HCT116 (cell line): ENCODE measurements around the gene ATP1A1. TPM values are rescaled to one million over a fixed set of nuclear protein-coding genes. Genes with fewer than 3 reads are reported as not detected.
A peak's percentile ranks its signal among the peaks of the same experiment; 100 is the strongest.

ENCODE experiments used
- ATAC-seq: fragments of 200-7000 bp; cut with Tn5 transposase; 2 replicates; pipeline ENCODE4 v1.9.1; 2020; ENCODE audit warnings: mild to moderate bottlenecking, moderate library complexity
- BruUV-seq: library from RNA; stranded (reverse); fragments of 400-500 nt; replicated peaks from 2 replicates; lab custom pipeline; 2021; lab: Mats Ljungman, UMichigan
- CTCF ChIA-PET: fragments of 300-600 bp; sonication (Branson Sonifier 250); formaldehyde crosslinking; loops from one replicate; lab custom pipeline; 2021; ENCODE audit warnings: antibody characterized with exemption; lab: Charles Lee
- POLR2A ChIA-PET: fragments of 300-600, 350-600 bp; sonication (Branson Sonifier 250); formaldehyde crosslinking; loops from one replicate; lab custom pipeline; 2021; ENCODE audit warnings: antibody characterized with exemption; lab: Charles Lee
- RAD21 ChIA-PET, 2 experiments: fragments of 300-600 bp; sonication (Branson Sonifier 250); formaldehyde crosslinking; loops; one replicate each; lab custom pipeline; 2023; ENCODE audit warnings: low total read pairs in 2 of 2; ENCODE audit not compliant: uncharacterized antibody in 2 of 2, unreplicated experiment in 2 of 2, low non-redundant PET in 1 of 2; lab: Charles Lee
- DNase-seq: peaks from one replicate; pipeline ENCODE4 v3.0.0-alpha.2; 2010; ENCODE audit warnings: low read depth, low spot score
- H2AFZ ChIP-seq: fragments of 200-600 bp; shearing (Covaris generic), sonication (generic); 2 replicates; pipeline ENCODE4 v1.6.1; 2017; ENCODE audit warnings: low read depth, mixed run types, mixed read lengths, antibody characterized with exemption, low read length; ENCODE audit not compliant: poor library complexity, severe bottlenecking
- H3K27ac ChIP-seq: 2 replicates; pipeline ENCODE4 v1.5.1; 2012; ENCODE audit warnings: low read depth, low read length
- H3K27me3 ChIP-seq: fragments of 200-600 bp; sonication (generic); 2 replicates; pipeline ENCODE4 v1.6.1; 2016; ENCODE audit warnings: mixed run types, low read length, mixed read lengths; ENCODE audit not compliant: insufficient read depth
- H3K36me3 ChIP-seq, 2 experiments: fragments of 200-500 bp in 1 of 2; fragments of 200-600 bp in 1 of 2; sonication (Bioruptor generic) in 1 of 2; sonication (generic) in 1 of 2; 2 replicates each; pipeline versions ENCODE4 v1.5.1 to v1.6.1; 2014 to 2016; ENCODE audit warnings: low read length in 2 of 2, inconsistent platforms in 1 of 2, mixed read lengths in 1 of 2, mixed run types in 1 of 2; ENCODE audit not compliant: insufficient read depth in 2 of 2, control insufficient read depth in 1 of 2
- H3K4me1 ChIP-seq, 2 experiments: fragments of 200-600 bp in 1 of 2; sonication (generic) in 1 of 2; 2 replicates each; pipeline versions ENCODE4 v1.5.1 to v1.6.1; 2012 to 2017; ENCODE audit warnings: low read length in 2 of 2, inconsistent platforms in 1 of 2, mild to moderate bottlenecking in 1 of 2, mixed read lengths in 1 of 2, mixed run types in 1 of 2, moderate library complexity in 1 of 2; ENCODE audit not compliant: insufficient read depth in 2 of 2, control insufficient read depth in 1 of 2
- H3K4me2 ChIP-seq: fragments of 200-600 bp; sonication (generic); 2 replicates; pipeline ENCODE4 v1.6.1; 2017; ENCODE audit warnings: mixed run types, low read length, mixed read lengths
- H3K4me3 ChIP-seq, 2 experiments: fragments of 200-600 bp in 1 of 2; sonication (generic) in 1 of 2; replicated peaks in 1 of 2; 2 replicates each; pipeline ENCODE4 v1.5.1; 2011 to 2016; ENCODE audit warnings: low read length in 2 of 2, control low read depth in 1 of 2, low read depth in 1 of 2, mild to moderate bottlenecking in 1 of 2, mixed read lengths in 1 of 2, mixed run types in 1 of 2
- H3K79me2 ChIP-seq: fragments of 200-600 bp; sonication (generic); 2 replicates; pipeline ENCODE4 v1.6.1; 2017; ENCODE audit warnings: mild to moderate bottlenecking, mixed run types, low read length, moderate library complexity, mixed read lengths; ENCODE audit not compliant: insufficient read depth
- H3K9ac ChIP-seq: fragments of 200-600 bp; sonication (generic); 2 replicates; pipeline ENCODE4 v1.6.1; 2016; ENCODE audit warnings: low read length, mixed read lengths
- H3K9me2 ChIP-seq: fragments of 200-600 bp; sonication (generic), shearing (Covaris generic); 2 replicates; pipeline ENCODE4 v1.6.1; 2017; ENCODE audit warnings: mixed run types, mild to moderate bottlenecking, moderate library complexity; ENCODE audit not compliant: insufficient read depth
- H3K9me3 ChIP-seq, 2 experiments: fragments of 200-500 bp in 1 of 2; fragments of 200-600 bp in 1 of 2; sonication (Bioruptor generic) in 1 of 2; sonication (generic) in 1 of 2; 2 replicates each; pipeline ENCODE4 v1.6.1; 2014 to 2017; ENCODE audit warnings: low read length in 2 of 2, mixed read lengths in 2 of 2, inconsistent platforms in 1 of 2, low read depth in 1 of 2, mild to moderate bottlenecking in 1 of 2, mixed run types in 1 of 2, moderate library complexity in 1 of 2; ENCODE audit not compliant: control insufficient read depth in 1 of 2, insufficient read depth in 1 of 2
- H4K20me1 ChIP-seq: fragments of 200-600 bp; sonication (generic), shearing (Covaris generic); 2 replicates; pipeline ENCODE4 v1.6.1; 2017; ENCODE audit warnings: mixed run types, mild to moderate bottlenecking, moderate library complexity; ENCODE audit not compliant: insufficient read depth
- CEBPB ChIP-seq: IDR thresholded peaks from 2 replicates; pipeline ENCODE4 v1.6.1; 2012; ENCODE audit warnings: low read depth
- EGR1 ChIP-seq: IDR thresholded peaks from 2 replicates; pipeline ENCODE4 v1.6.1; 2012; ENCODE audit warnings: low read depth
- ELF1 ChIP-seq: IDR thresholded peaks from 2 replicates; pipeline ENCODE4 v1.6.1; 2012; ENCODE audit warnings: low read depth, borderline replicate concordance
- FOSL1 ChIP-seq: IDR thresholded peaks from 2 replicates; pipeline ENCODE4 v1.6.1; 2012; ENCODE audit warnings: low read depth
- JUND ChIP-seq: IDR thresholded peaks from 2 replicates; pipeline ENCODE4 v1.6.1; 2012
- POLR2AphosphoS5 ChIP-seq: IDR thresholded peaks from 2 replicates; pipeline ENCODE4 v1.6.1; 2011; ENCODE audit warnings: mild to moderate bottlenecking, low read depth, low read length, moderate library complexity
- SP1 ChIP-seq: IDR thresholded peaks from 2 replicates; pipeline ENCODE4 v1.6.1; 2012; ENCODE audit warnings: low read depth
- TCF7L2 ChIP-seq: IDR thresholded peaks from 2 replicates; pipeline ENCODE4 v1.7.0; 2011; ENCODE audit warnings: borderline replicate concordance, inconsistent platforms; ENCODE audit not compliant: insufficient read depth, insufficient read length; ENCODE audit errors: extremely low read depth
- YY1 ChIP-seq: IDR thresholded peaks from 2 replicates; pipeline ENCODE4 v1.6.1; 2011; ENCODE audit warnings: low read length, low read depth, moderate library complexity, mild to moderate bottlenecking; ENCODE audit not compliant: insufficient replicate concordance; ENCODE audit errors: extremely low read depth
- ZFX ChIP-seq: fragments of 450-650 bp; IDR thresholded peaks from 2 replicates; pipeline ENCODE4 v1.6.1; 2017
- ZNF274 ChIP-seq: fragments of 200-500 bp; sonication (Bioruptor generic); IDR thresholded peaks from 2 replicates; pipeline ENCODE4 v1.6.1; 2014; ENCODE audit warnings: mild to moderate bottlenecking, low read depth, low read length, inconsistent platforms
- intact Hi-C: fragments of 100-400 bp; cut with micrococcal nuclease; formaldehyde crosslinking; loops from 2 replicates; pipeline ENCODE4 v1.10.0; 2022
- total RNA-seq: library from RNA; stranded (reverse); gene quantifications from one replicate; pipeline ENCODE4 v1.2.1, GENCODE V29; 2021; ENCODE audit not compliant: unreplicated experiment
- TF ChIP-seq, protein P1 (sequence below), 3 experiments: fragments of 200-600 bp in 1 of 3; sonication (generic) in 1 of 3; IDR thresholded peaks in 2 of 3; conservative IDR thresholded peaks in 1 of 3; 2 replicates each; pipeline ENCODE4 v1.5.1; 2012 to 2017; ENCODE audit warnings: low read depth in 2 of 3, low read length in 2 of 3, antibody characterized with exemption in 1 of 3, borderline replicate concordance in 1 of 3, control low read depth in 1 of 3, mild to moderate bottlenecking in 1 of 3, mixed read lengths in 1 of 3, mixed run types in 1 of 3, moderate library complexity in 1 of 3; ENCODE audit not compliant: insufficient read depth in 1 of 3

ATP1A1 gene
- total RNA-seq, 1 experiment from 2014 or later, result 290 TPM

DNA sequence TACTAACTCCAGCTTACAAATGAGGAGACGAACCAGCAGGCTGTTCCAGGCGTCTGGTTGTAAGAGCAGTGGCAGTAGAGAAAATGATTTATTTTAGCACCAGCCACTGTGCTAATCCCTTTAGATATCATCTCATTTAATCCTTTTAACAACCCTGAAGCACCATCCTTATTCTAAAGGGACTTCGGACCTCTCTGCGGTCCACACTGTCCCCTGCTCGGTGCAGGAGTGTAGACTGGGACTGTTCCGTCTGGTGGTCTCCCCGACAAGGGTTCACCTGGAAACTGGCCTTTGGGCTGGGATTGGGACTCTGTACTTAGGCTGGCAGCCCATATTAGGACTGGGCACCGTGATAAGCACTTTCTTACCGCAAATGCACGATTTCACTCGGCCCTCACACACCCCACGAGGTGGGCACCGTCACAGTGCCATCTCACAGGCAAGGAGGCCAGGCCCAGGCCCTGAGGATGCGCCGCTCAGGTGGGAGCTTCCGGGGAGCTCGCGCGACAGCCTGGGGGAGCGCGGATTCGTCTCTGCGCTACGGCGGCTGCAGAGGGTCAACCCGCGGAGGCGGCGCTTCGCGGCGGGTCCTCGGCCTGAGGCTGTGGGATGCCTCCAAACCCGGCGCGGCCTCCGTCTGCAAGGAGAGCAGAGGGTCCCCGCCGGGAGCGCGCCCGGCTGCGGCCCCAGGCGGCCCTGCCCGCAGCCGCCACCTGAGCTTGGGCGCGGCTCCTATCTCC is 45.2 kb downstream of the ATP1A1 start (continued):
- no peak for TF ChIP-seq ZNF274
- peak; percentile 91 for TF ChIP-seq POLR2AphosphoS5
- peak; percentile 63 for TF ChIP-seq EGR1
- peak; percentile 98 for TF ChIP-seq ZFX
- no peak for TF ChIP-seq CEBPB

DNA sequence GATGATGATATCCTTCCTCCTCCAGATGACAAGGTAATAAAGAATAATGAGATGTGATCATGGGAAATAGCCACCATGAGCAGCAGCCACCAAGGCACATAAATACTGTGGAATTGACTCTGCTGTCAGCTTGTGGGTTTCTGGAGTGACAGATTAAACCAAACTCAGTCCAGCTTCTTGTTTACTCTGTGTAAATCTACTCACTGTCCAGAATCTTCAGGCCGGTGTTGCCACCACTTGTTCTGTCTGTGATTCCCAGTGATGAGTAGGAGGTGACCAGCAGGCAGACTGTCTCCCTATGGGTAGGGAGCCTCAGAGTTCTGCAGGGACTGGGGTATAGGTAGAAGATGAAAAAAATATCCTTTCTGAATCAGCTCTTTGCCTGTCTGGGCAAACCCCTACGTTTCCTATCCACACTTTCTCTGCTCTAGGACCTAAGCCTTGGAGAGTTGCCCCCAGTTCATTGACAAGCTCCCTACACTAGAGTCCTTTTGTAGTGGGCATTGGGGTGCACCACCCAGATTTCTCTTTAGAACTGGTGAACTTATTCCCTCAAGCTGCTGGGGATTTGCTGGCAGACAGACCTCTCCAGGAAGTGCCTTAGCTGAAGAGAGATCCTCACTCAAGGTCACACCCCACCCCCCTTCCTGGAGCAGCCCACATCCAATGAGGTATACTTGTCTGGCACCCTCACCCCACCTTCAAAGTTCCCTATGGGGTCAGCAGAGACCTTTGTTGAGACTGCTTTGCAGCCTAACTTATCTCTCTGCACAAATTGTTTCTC is 47.6 kb downstream of the ATP1A1 start:
- Histone ChIP-seq H3K27me3 (no peaks in the 10 kb centered on the region), H3K36me3 (no peaks in the 10 kb centered on the region), H3K9ac (no peak overlapping the region), H3K4me1 (peaks cover 8 to 28% of the 10 kb centered on the region in 2 experiments; a peak in 3 of 4 replicates), H3K4me2 (no peak overlapping the region), H3K4me3 (no peak overlapping the region), H2AFZ (no peak overlapping the region), H3K27ac (no peak overlapping the region), H3K9me2 (no peaks in the 10 kb centered on the region), H4K20me1 (no peaks in the 10 kb centered on the region), H3K79me2 (peaks cover 11% of the 10 kb centered on the region), H3K9me3 (no peaks in the 10 kb centered on the region)
- no TSS peak for BruUV-seq
- no peak for ATAC-seq
- RAD21 ChIA-PET, result no interaction called here
- CTCF ChIA-PET, result interaction anchor here (0.6 kb wide), 1 partner anchor 22 kb away, joined by 3 read pairs; no protein-coding TSS in a partner anchor
- no peak for DNase-seq
- intact Hi-C loops, result loop anchor here (5.0 kb wide), 1 partner anchor 748 kb away; no protein-coding TSS in a partner anchor
- TF ChIP-seq FOSL1 (no peak), ELF1 (no peak), YY1 (no peak), SP1 (no peak), JUND (no peak), TCF7L2 (no peak), CEBPB (no peak)
- TF ChIP-seq, protein P1, sequence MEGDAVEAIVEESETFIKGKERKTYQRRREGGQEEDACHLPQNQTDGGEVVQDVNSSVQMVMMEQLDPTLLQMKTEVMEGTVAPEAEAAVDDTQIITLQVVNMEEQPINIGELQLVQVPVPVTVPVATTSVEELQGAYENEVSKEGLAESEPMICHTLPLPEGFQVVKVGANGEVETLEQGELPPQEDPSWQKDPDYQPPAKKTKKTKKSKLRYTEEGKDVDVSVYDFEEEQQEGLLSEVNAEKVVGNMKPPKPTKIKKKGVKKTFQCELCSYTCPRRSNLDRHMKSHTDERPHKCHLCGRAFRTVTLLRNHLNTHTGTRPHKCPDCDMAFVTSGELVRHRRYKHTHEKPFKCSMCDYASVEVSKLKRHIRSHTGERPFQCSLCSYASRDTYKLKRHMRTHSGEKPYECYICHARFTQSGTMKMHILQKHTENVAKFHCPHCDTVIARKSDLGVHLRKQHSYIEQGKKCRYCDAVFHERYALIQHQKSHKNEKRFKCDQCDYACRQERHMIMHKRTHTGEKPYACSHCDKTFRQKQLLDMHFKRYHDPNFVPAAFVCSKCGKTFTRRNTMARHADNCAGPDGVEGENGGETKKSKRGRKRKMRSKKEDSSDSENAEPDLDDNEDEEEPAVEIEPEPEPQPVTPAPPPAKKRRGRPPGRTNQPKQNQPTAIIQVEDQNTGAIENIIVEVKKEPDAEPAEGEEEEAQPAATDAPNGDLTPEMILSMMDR (IDR thresholded peaks at IDR 0.05 in 2 of 3, conservative IDR thresholded peaks at IDR 0.05 in 1 of 3; ENCODE audit: borderline replicate concordance in 1 of 3, insufficient read depth in 1 of 3, low read depth in 2 of 3, low read length in 2 of 3), result no peak
- POLR2A ChIA-PET, result interaction anchor here (1.2 kb wide), 1 partner anchor 15 kb away, joined by 3 read pairs; no protein-coding TSS in a partner anchor
